Measurements from ENCODE around the gene GRAMD1A. TPM values are rescaled to one million over a fixed set of nuclear protein-coding genes. Genes with fewer than 3 reads are reported as not detected.

Gene GRAMD1A
- total and polyA plus RNA-seq, 2 donors (not counting 1 experiment from before 2014, with no cell fraction given): 83.8 to 102 TPM

GRCh38 chr19:35000647-35001501 lies 751 bp downstream of the GRAMD1A start:
- Histone ChIP-seq H3K4me1 (ENCODE audit: control insufficient read depth in 2 of 2, insufficient read depth in 2 of 2, low read length in 2 of 2) (peaks cover 47 to 67% of the 10 kb centered on the region in 2 donors), H3K27ac (ENCODE audit: low read length in 2 of 2) (peak overlapping the region; percentile 68 to 84), H4K20me1 (ENCODE audit: control insufficient read depth, insufficient read depth, low read length, poor library complexity, severe bottlenecking) (peaks cover 33% of the 10 kb centered on the region), H2AFZ (ENCODE audit: insufficient read depth, low read depth, low read length, poor library complexity, severe bottlenecking) (peak overlapping the region; percentile 92), H3K9me3 (ENCODE audit: control extremely low read depth in 1 of 3, control insufficient read depth in 2 of 3, insufficient read depth in 1 of 3, low read length in 2 of 3) (no peaks in the 10 kb centered on the region), H3K4me2 (replicated peaks; ENCODE audit: low read depth, low read length, poor library complexity, severe bottlenecking) (peak overlapping the region; percentile 99), H3K79me2 (ENCODE audit: control insufficient read depth, insufficient read depth, low read length) (peaks cover 59% of the 10 kb centered on the region), H3K4me3 (ENCODE audit: control extremely low read depth in 1 of 5, extremely low read depth in 1 of 5, insufficient read depth in 1 of 5, low read depth in 2 of 5, low read length in 4 of 5) (peak overlapping the region; percentile 66 to 84 (median 74)), H3K27me3 (replicated peaks in 1 of 4; ENCODE audit: control extremely low read depth in 1 of 4, control insufficient read depth in 3 of 4, insufficient read depth in 4 of 4, low read length in 3 of 4) (no peaks in the 10 kb centered on the region), H3K9ac (ENCODE audit: low read length) (peak overlapping the region; percentile 76), H3K36me3 (replicated peaks in 1 of 2; ENCODE audit: control extremely low read depth in 1 of 2, control insufficient read depth in 1 of 2, extremely low read depth in 1 of 2, insufficient read depth in 2 of 2, low read length in 1 of 2) (peaks cover 3 to 6% of the 10 kb centered on the region in 2 experiments)
- TF ChIP-seq EZH2 (IDR thresholded peaks at IDR 0.05; ENCODE audit: borderline replicate concordance, insufficient read depth, low read depth, low read length, poor library complexity, severe bottlenecking) (no peak), CTCF (IDR thresholded peaks at IDR 0.05) (no peak)
- DNase-seq: peak; percentile 65
- ATAC-seq (ENCODE audit: low read depth): peak; percentile 4
- H3K9me3 Mint-ChIP-seq (ENCODE audit: insufficient read depth): no peaks in the 10 kb centered on the region
- H3K27me3 Mint-ChIP-seq: no peaks in the 10 kb centered on the region
- intact Hi-C loops (cut with micrococcal nuclease): loop anchor here (5.0 kb wide), 1 partner anchor 269 kb away; the partner anchor contains the start of gene ZNF181
- POLR2A ChIA-PET: interaction anchor here (1.2 kb wide), 1 partner anchor 28 kb away, joined by 3 read pairs; no protein-coding TSS in a partner anchor
- peaks cover 59% of the 10 kb centered on the region for H3K4me1 Mint-ChIP-seq
- H3K27ac Mint-ChIP-seq: peak overlapping the region; percentile 91
- H3K4me3 Mint-ChIP-seq: peak overlapping the region; percentile 93
- CTCF ChIA-PET: interaction anchor here (0.8 to 5.0 kb wide), 4 partner anchors 12 to 66 kb away, joined by 3 to 32 read pairs (median 4); no protein-coding TSS in a partner anchor
- WGBS (ENCODE audit: insufficient coverage): under 1% methylated on average over 41 of the region's 46 CpGs
